B cell (primary cell): ENCODE data around the gene PDZD2. TPM values are rescaled to one million over a fixed set of nuclear protein-coding genes. Genes with fewer than 3 reads are reported as not detected.

Experiments used
- ATAC-seq: fragments of 200-7000 bp; cut with Tn5 transposase; one replicate; pipeline ENCODE4 v1.10.0; 2021; ENCODE audit warnings: low read depth, mild to moderate bottlenecking, moderate number of reproducible peaks, moderate library complexity
- CTCF ChIA-PET: fragments of 350-600 bp; sonication (Branson Sonifier 250); formaldehyde crosslinking; loops from one replicate; lab custom pipeline; 2021; ENCODE audit warnings: antibody characterized with exemption, inconsistent platforms; lab: Charles Lee
- POLR2A ChIA-PET: fragments of 350-600 bp; sonication (Branson Sonifier 250); formaldehyde crosslinking; loops from one replicate; lab custom pipeline; 2021; ENCODE audit warnings: antibody characterized with exemption; lab: Charles Lee
- DNase-seq: peaks from one replicate; pipeline ENCODE4 v3.0.0; 2013
- H2AFZ ChIP-seq: 2 replicates; pipeline ENCODE4 v1.6.1; 2012; ENCODE audit warnings: mild to moderate bottlenecking, low read depth, low read length; ENCODE audit not compliant: insufficient read depth, poor library complexity, severe bottlenecking
- H3K27ac ChIP-seq, 2 donors: 1 replicate in 1 of 2; 2 replicates in 1 of 2; pipeline ENCODE4 v1.5.1; 2012 to 2013; ENCODE audit warnings: low read length in 2 of 2, mild to moderate bottlenecking in 2 of 2, moderate library complexity in 1 of 2
- H3K27me3 ChIP-seq, 4 experiments: fragments of 200-600 bp in 1 of 4; sonication (generic) in 1 of 4; replicated peaks in 1 of 4; 1 replicate in 2 of 4; 2 replicates in 2 of 4; pipeline versions ENCODE4 v1.6.1 to v1.7.0; 2013 to 2016; ENCODE audit warnings: low read length in 3 of 4, mild to moderate bottlenecking in 2 of 4, mixed read lengths in 1 of 4, moderate library complexity in 1 of 4; ENCODE audit not compliant: insufficient read depth in 4 of 4, control insufficient read depth in 3 of 4; ENCODE audit errors: control extremely low read depth in 1 of 4
- H3K36me3 ChIP-seq, 2 experiments: replicated peaks in 1 of 2; 1 replicate in 1 of 2; 2 replicates in 1 of 2; pipeline versions ENCODE4 v1.6.1 to v1.7.1; 2013; ENCODE audit warnings: low read length in 1 of 2; ENCODE audit not compliant: insufficient read depth in 2 of 2, control insufficient read depth in 1 of 2; ENCODE audit errors: control extremely low read depth in 1 of 2, extremely low read depth in 1 of 2
- H3K4me1 ChIP-seq, 2 donors: fragments of 200-600 bp in 1 of 2; sonication (generic) in 1 of 2; 1 replicate in 1 of 2; 2 replicates in 1 of 2; pipeline versions ENCODE4 v1.5.1 to v1.6.1; 2013 to 2017; ENCODE audit warnings: low read length in 2 of 2; ENCODE audit not compliant: control insufficient read depth in 2 of 2, insufficient read depth in 2 of 2
- H3K4me2 ChIP-seq: replicated peaks from 2 replicates; pipeline ENCODE3; 2012; ENCODE audit warnings: mild to moderate bottlenecking, low read depth, low read length; ENCODE audit not compliant: poor library complexity, severe bottlenecking
- H3K4me3 ChIP-seq, 5 experiments: fragments of 200-600 bp in 1 of 5; sonication (generic) in 1 of 5; 1 replicate in 3 of 5; 2 replicates in 2 of 5; pipeline versions ENCODE4 v1.5.1 to v1.7.0; 2011 to 2016; ENCODE audit warnings: low read length in 4 of 5, mild to moderate bottlenecking in 4 of 5, low read depth in 2 of 5, control low read depth in 1 of 5, moderate library complexity in 1 of 5; ENCODE audit not compliant: insufficient read depth in 1 of 5; ENCODE audit errors: control extremely low read depth in 1 of 5, extremely low read depth in 1 of 5
- H3K79me2 ChIP-seq: fragments of 200-600 bp; sonication (generic); one replicate; pipeline ENCODE4 v1.6.0; 2016; ENCODE audit warnings: low read length; ENCODE audit not compliant: control insufficient read depth, insufficient read depth
- H3K9ac ChIP-seq: fragments of 200-600 bp; sonication (generic); 2 replicates; pipeline ENCODE4 v1.6.1; 2017; ENCODE audit warnings: mild to moderate bottlenecking, low read length, moderate library complexity
- H3K9me3 ChIP-seq, 3 donors: one replicate each; pipeline versions ENCODE4 v1.6.1 to v1.7.1; 2013; ENCODE audit warnings: low read length in 2 of 3; ENCODE audit not compliant: control insufficient read depth in 2 of 3, insufficient read depth in 1 of 3; ENCODE audit errors: control extremely low read depth in 1 of 3
- H4K20me1 ChIP-seq: 2 replicates; pipeline ENCODE4 v1.6.0; 2012; ENCODE audit warnings: mild to moderate bottlenecking, low read length; ENCODE audit not compliant: insufficient read depth, control insufficient read depth, poor library complexity, severe bottlenecking
- H3K27ac Mint-ChIP-seq: one replicate; pipeline ENCODE4 v1.8.0; 2021; ENCODE audit warnings: mixed read lengths
- H3K27me3 Mint-ChIP-seq: one replicate; pipeline ENCODE4 v1.8.0; 2021; ENCODE audit warnings: mixed read lengths
- H3K4me1 Mint-ChIP-seq: one replicate; pipeline ENCODE4 v1.8.0; 2021; ENCODE audit warnings: mixed read lengths
- H3K4me3 Mint-ChIP-seq: one replicate; pipeline ENCODE4 v1.8.0; 2021; ENCODE audit warnings: mixed read lengths
- H3K9me3 Mint-ChIP-seq: one replicate; pipeline ENCODE4 v1.8.0; 2022; ENCODE audit warnings: mixed read lengths; ENCODE audit not compliant: insufficient read depth
- CTCF ChIP-seq: fragments of 200-600 bp; IDR thresholded peaks from one replicate; pipeline ENCODE4 v1.8.0; 2022; ENCODE audit warnings: antibody characterized with exemption, mild to moderate bottlenecking
- EZH2 ChIP-seq: IDR thresholded peaks from 2 replicates; pipeline ENCODE4 v1.6.1; 2012; ENCODE audit warnings: borderline replicate concordance, low read depth, mild to moderate bottlenecking, moderate library complexity, low read length; ENCODE audit not compliant: insufficient read depth, poor library complexity, severe bottlenecking
- WGBS: methylation state at CpG from one replicate; pipeline ENCODE4 v1.1.5; 2013; ENCODE audit warnings: missing lambda C conversion rate; ENCODE audit not compliant: insufficient coverage; 5-methylcytosine and 5-hydroxymethylcytosine counted together
- intact Hi-C: fragments of 100-400 bp; cut with micrococcal nuclease; formaldehyde crosslinking; loops from one replicate; pipeline ENCODE4 v1.10.0; 2022
- polyA plus RNA-seq: library from polyadenylated mRNA; depleted of rRNA; stranded (reverse); fragments of >200 nt; gene quantifications from 2 replicates; pipeline ENCODE4 v1.2.3, GENCODE V29; 2012
- total RNA-seq, 2 donors: library from RNA; stranded (reverse); fragments of 120-200 nt in 1 of 2; gene quantifications; 1 replicate in 1 of 2; 2 replicates in 1 of 2; pipeline versions ENCODE4 v1.2.3 to v1.2.4, GENCODE V29; 2013 to 2022

Gene PDZD2
- total and polyA plus RNA-seq, 2 donors (not counting 1 experiment from before 2014, with no cell fraction given): not detected

DNA sequence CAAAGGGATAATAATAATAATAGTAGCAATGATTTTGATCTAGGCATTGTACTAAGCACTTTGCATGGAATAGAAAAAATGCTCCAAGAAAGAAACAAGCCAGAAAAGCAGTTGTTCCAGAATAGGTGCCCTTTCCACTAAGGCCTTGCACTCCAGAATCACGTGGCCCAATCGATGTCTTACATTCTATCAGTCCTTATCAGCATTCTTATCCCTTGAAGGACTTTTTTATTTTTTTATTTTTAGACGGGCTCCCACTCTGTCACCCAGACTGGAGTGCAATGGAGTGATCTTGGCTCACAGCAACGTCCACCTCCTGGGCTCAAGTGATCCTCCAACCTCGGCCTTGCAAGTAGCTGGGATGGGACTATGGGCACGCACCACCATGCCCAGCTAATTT is 36.5 kb downstream of the PDZD2 start:
- no peak overlapping the region for H3K27ac ChIP-seq
- no peak overlapping the region for H3K27ac Mint-ChIP-seq
- H3K4me1 Mint-ChIP-seq: no peaks in the 10 kb centered on the region
- H3K9ac ChIP-seq: no peak overlapping the region
- ATAC-seq: no peak
- H3K4me2 ChIP-seq: no peak overlapping the region
- no peak overlapping the region for H3K4me3 ChIP-seq
- no peaks in the 10 kb centered on the region for H3K36me3 ChIP-seq
- H4K20me1 ChIP-seq: no peaks in the 10 kb centered on the region
- H3K4me3 Mint-ChIP-seq: no peak overlapping the region
- intact Hi-C loops: no loop called here
- ChIA-PET CTCF (no interaction called here), POLR2A (no interaction called here)
- WGBS: 86% methylated on average over 6 of the region's 6 CpGs
- no peaks in the 10 kb centered on the region for H3K79me2 ChIP-seq
- no peak for TF ChIP-seq EZH2
- no peak for TF ChIP-seq CTCF
- no peak overlapping the region for H2AFZ ChIP-seq
- no peaks in the 10 kb centered on the region for H3K27me3 ChIP-seq
- H3K4me1 ChIP-seq: no peaks in the 10 kb centered on the region
- H3K27me3 Mint-ChIP-seq: no peaks in the 10 kb centered on the region
- DNase-seq: no peak
- H3K9me3 Mint-ChIP-seq: peaks cover 2% of the 10 kb centered on the region
- peaks cover 0 to 7% (median 0%) of the 10 kb centered on the region in 3 donors for H3K9me3 ChIP-seq

DNA sequence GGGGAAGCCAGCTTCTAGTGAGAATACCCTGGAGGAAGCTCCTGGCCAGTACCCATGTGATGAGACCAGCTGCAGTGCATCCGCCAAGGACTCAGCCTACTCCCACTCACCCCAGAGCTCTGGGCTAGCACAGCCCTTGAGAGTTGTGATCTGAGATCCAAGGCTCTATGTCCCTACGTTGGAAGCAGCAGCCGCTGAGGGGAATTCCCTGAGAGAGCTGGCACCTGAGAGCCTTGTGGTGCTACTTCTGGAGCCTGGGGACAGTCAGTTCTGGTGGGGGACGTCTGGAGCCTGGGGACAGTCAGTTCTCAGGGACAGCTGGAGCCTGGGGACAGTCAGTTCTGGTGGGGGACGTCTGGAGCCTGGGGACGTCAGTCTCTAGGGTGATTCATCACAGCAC is 39.2 kb downstream of the PDZD2 start:
- no peak for TF ChIP-seq EZH2
- TF ChIP-seq CTCF: no peak
- Mint-ChIP-seq H3K4me3 (no peak overlapping the region), H3K27ac (no peak overlapping the region), H3K4me1 (no peaks in the 10 kb centered on the region), H3K27me3 (no peaks in the 10 kb centered on the region), H3K9me3 (peaks cover 2% of the 10 kb centered on the region)
- DNase-seq (no peak), ATAC-seq (no peak)
- no peak overlapping the region for H3K4me3 ChIP-seq
- H3K27ac ChIP-seq: no peak overlapping the region
- no peaks in the 10 kb centered on the region for H3K36me3 ChIP-seq
- intact Hi-C loops: no loop called here
- H3K9me3 ChIP-seq: peaks cover 0 to under 1% (median 0%) of the 10 kb centered on the region in 3 donors
- no peaks in the 10 kb centered on the region for H4K20me1 ChIP-seq
- H3K9ac ChIP-seq: no peak overlapping the region
- H3K79me2 ChIP-seq: no peaks in the 10 kb centered on the region
- H3K27me3 ChIP-seq: no peaks in the 10 kb centered on the region
- ChIA-PET CTCF (no interaction called here), POLR2A (no interaction called here)
- WGBS: 80% methylated on average over 3 of the region's 6 CpGs
- H2AFZ ChIP-seq: no peak overlapping the region
- H3K4me2 ChIP-seq: no peak overlapping the region
- H3K4me1 ChIP-seq: no peaks in the 10 kb centered on the region
